ENCODE results near the gene ULK3. TPM values are rescaled to one million over a fixed set of nuclear protein-coding genes. Genes with fewer than 3 reads are reported as not detected.

ULK3 gene
- total RNA-seq, 1 experiment from 2014 or later, result 48.4 TPM

DNA sequence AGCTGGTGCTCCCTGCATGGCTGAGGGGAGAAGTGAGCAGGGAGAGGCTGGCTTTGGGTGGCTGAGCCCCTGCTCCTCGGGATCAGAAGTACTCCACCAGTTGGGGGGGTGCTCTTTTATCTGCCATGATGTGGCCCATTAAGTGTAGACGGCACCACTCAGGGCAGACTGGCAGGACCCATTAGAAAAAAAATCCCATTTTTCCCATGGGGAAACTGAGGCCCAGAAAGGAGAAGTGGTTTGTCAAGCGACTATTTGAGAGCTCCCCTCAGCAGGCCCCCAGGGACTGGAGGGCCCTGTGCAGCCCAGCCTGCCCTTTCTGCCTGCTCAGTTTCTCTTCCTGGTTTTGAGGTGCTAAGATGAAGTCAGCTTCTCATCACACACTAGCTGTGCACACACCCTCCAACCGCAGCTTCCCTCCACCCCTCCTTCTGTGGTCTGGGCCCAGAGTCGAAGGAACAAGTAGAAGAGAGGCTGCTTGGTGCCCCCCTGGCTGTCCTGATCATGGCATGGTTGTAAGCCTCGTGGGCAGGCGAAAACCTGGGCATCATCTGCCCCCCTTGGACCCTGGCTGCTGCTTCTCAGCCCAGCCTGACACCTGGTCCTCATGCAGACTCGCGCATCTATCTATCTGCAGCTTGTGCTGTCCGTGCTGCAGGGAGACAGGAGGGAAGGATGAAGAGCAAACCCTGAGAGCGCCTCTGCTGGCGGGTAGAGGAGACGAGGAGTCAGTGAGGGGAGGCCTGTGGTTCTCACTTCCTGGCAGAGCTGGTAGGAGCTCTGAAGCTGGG lies 55.5 kb downstream of the ULK3 start:
- intact Hi-C loops (cut with micrococcal nuclease), result loop anchor here (10.0 kb wide), 1 partner anchor 417 kb away; the partner anchor contains the start of gene C15orf39
- H3K4me2 ChIP-seq (ENCODE audit: low read length), result no peak overlapping the region
- RAD21 ChIA-PET (ENCODE audit: low non-redundant PET in 1 of 2, low total read pairs in 2 of 2, uncharacterized antibody in 2 of 2, unreplicated experiment in 2 of 2), result no interaction called here

More for the DNA sequence above, 55.5 kb downstream of the ULK3 start:
- H3K27ac ChIP-seq (ENCODE audit: low read depth, low read length), result no peak overlapping the region; the same call in 1 of the 2 replicates
- no peaks in the 10 kb centered on the region for H3K9me2 ChIP-seq (ENCODE audit: insufficient read depth)
- no peak overlapping the region for H3K9ac ChIP-seq (ENCODE audit: low read length)
- no peaks in the 10 kb centered on the region for H3K27me3 ChIP-seq (ENCODE audit: insufficient read depth, low read length)
- no peak overlapping the region for H2AFZ ChIP-seq (ENCODE audit: low read depth, low read length, poor library complexity, severe bottlenecking)
- CTCF ChIA-PET, result interaction anchor here (1.1 to 2.7 kb wide), 7 partner anchors 9 to 18 kb away, joined by 3 to 12 read pairs (median 4); no protein-coding TSS in a partner anchor
- BruUV-seq (replicated peaks), result no TSS peak
- no peak overlapping the region for H3K4me3 ChIP-seq (replicated peaks in 1 of 2; ENCODE audit: low read depth in 1 of 2, low read length in 2 of 2)
- H3K36me3 ChIP-seq (ENCODE audit: control insufficient read depth in 1 of 2, insufficient read depth in 2 of 2, low read length in 2 of 2), result peaks cover 0 to 5% of the 10 kb centered on the region in 2 experiments; a peak in 3 of 4 replicates
- POLR2A ChIA-PET, result no interaction called here
- H3K79me2 ChIP-seq (ENCODE audit: insufficient read depth, low read length), result peaks cover 97% of the 10 kb centered on the region
- ATAC-seq (peak; percentile 69), DNase-seq (ENCODE audit: low read depth, low spot score) (no peak)
- H4K20me1 ChIP-seq (ENCODE audit: insufficient read depth), result peaks cover 12% of the 10 kb centered on the region; the same call in 1 of the 2 replicates
- H3K4me1 ChIP-seq (ENCODE audit: control insufficient read depth in 1 of 2, insufficient read depth in 2 of 2, low read length in 2 of 2), result peaks cover 20 to 42% of the 10 kb centered on the region in 2 experiments
- no peaks in the 10 kb centered on the region for H3K9me3 ChIP-seq (ENCODE audit: control insufficient read depth in 1 of 2, insufficient read depth in 1 of 2, low read depth in 1 of 2, low read length in 2 of 2)
- TF ChIP-seq, protein P1, sequence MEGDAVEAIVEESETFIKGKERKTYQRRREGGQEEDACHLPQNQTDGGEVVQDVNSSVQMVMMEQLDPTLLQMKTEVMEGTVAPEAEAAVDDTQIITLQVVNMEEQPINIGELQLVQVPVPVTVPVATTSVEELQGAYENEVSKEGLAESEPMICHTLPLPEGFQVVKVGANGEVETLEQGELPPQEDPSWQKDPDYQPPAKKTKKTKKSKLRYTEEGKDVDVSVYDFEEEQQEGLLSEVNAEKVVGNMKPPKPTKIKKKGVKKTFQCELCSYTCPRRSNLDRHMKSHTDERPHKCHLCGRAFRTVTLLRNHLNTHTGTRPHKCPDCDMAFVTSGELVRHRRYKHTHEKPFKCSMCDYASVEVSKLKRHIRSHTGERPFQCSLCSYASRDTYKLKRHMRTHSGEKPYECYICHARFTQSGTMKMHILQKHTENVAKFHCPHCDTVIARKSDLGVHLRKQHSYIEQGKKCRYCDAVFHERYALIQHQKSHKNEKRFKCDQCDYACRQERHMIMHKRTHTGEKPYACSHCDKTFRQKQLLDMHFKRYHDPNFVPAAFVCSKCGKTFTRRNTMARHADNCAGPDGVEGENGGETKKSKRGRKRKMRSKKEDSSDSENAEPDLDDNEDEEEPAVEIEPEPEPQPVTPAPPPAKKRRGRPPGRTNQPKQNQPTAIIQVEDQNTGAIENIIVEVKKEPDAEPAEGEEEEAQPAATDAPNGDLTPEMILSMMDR (IDR thresholded peaks at IDR 0.05 in 2 of 3, conservative IDR thresholded peaks at IDR 0.05 in 1 of 3; ENCODE audit: borderline replicate concordance in 1 of 3, insufficient read depth in 1 of 3, low read depth in 2 of 3, low read length in 2 of 3), result peak in 2 of 3 experiments; percentile 50 to 52; a peak in 4 of 6 replicates
- TF ChIP-seq POLR2AphosphoS5 (IDR thresholded peaks at IDR 0.05; ENCODE audit: low read depth, low read length), result no peak
